Pancreas (tissue), 10 donors: ENCODE measurements around the gene RASSF6. TPM values are rescaled to one million over a fixed set of nuclear protein-coding genes. Genes with fewer than 3 reads are reported as not detected.
A peak's percentile ranks its signal among the peaks of the same experiment; 100 is the strongest.

Experiments used
- ATAC-seq, 4 donors: fragments of 200-7000 bp; cut with Tn5 transposase; one replicate each; pipeline versions ENCODE4 v1.8.0 to v1.9.1; 2020; ENCODE audit warnings: mild to moderate bottlenecking in 4 of 4, moderate library complexity in 4 of 4
- DNase-seq, 6 donors: peaks; one replicate each; pipeline ENCODE4 v3.0.0-alpha.2; 2020
- FAIRE-seq: peaks from 2 replicates; lab custom pipeline; 2012; peaks lifted over from hg19 to GRCh38; lab: Jason Lieb, UNC
- H3K27ac ChIP-seq, 4 donors: fragments of 200-600 bp; sonication (generic); 1 replicate in 3 of 4; 2 replicates in 1 of 4; pipeline versions ENCODE4 v1.5.0 to v1.8.0; 2020
- H3K27me3 ChIP-seq, 4 donors: fragments of 200-600 bp; one replicate each; pipeline ENCODE4 v1.8.0; 2021
- H3K36me3 ChIP-seq, 3 donors: fragments of 200-600 bp; sonication (generic) in 1 of 3; one replicate each; pipeline versions ENCODE4 v1.5.0 to v1.8.0; 2020 to 2021
- H3K4me1 ChIP-seq, 3 donors: fragments of 200-600 bp; one replicate each; pipeline ENCODE4 v1.8.0; 2021
- H3K4me3 ChIP-seq, 4 donors: fragments of 200-600 bp; sonication (generic) in 2 of 4; one replicate each; pipeline versions ENCODE4 v1.5.0 to v1.8.0; 2020 to 2021
- H3K9me3 ChIP-seq, 4 donors: fragments of 200-600 bp; one replicate each; pipeline ENCODE4 v1.8.0; 2021
- CTCF ChIP-seq, 4 donors: fragments of 200-600 bp; sonication (generic) in 3 of 4; IDR thresholded peaks; one replicate each; pipeline versions ENCODE4 v1.5.0 to v1.8.0; 2021; ENCODE audit warnings: antibody characterized with exemption in 4 of 4
- WGBS, 2 donors: extraction: QIAGEN DNeasy Blood & Tissue Kit; methylation state at CpG; one replicate each; pipeline ENCODE4 v1.1.7; 2013; 5-methylcytosine and 5-hydroxymethylcytosine counted together
- intact Hi-C, 3 donors: fragments of 100-400 bp; cut with DNase I; formaldehyde crosslinking; loops; one replicate each; pipeline versions ENCODE4 v1.11.1 to v1.14.2; 2022
- polyA plus RNA-seq, 2 donors: library from polyadenylated mRNA; stranded (reverse); fragments of 200-250 nt; gene quantifications; one replicate each; pipeline ENCODE4 v1.2.3, GENCODE V29; 2013
- total RNA-seq, 6 donors: library from RNA; stranded (reverse); fragmentation: NEBNext Ultra II Directional in 4 of 6; extraction: Animal tissue kit (Norgen Biotek cat#: 25700) in 4 of 6; gene quantifications; one replicate each; pipeline versions ENCODE4 v1.2.1 to v1.2.4, GENCODE V29; 2021 to 2023
- donor health status: healthy with polysubstance abuse.
- donor health status: DM: no; HTN: no; CAD: no; lungs with moderate emphysema.
- donor health status: DM: no; HTN: no; CAD: no.
- donor health status: control.
- donor health status: control.
- donor health status: Bipolar disorder and iron deficiency.
- donor health status: DM: yes; HTN: yes; CAD: no.
- donor health status: DM: no; HTN: no; CAD: no.
- donor health status: DM: no; HTN: no; CAD: no.
- donor health status: DM: yes; HTN: yes; CAD: no.

Gene RASSF6
- total and polyA plus RNA-seq, 8 donors, result 2.8 to 10.2 (median 5.7) TPM

- Histone ChIP-seq H3K4me1 (peaks cover 5 to 15% (median 6%) of the 10 kb centered on the region in 3 donors), H3K9me3 (no peaks in the 10 kb centered on the region), H3K4me3 (no peak overlapping the region), H3K36me3 (no peaks in the 10 kb centered on the region), H3K27ac (no peak overlapping the region), H3K27me3 (no peaks in the 10 kb centered on the region)
- intact Hi-C loops, result no loop called here
- DNase-seq (no peak), FAIRE-seq (no peak), ATAC-seq (peak in 3 of 4 donors; percentile 77 to 90 (median 90))
- TF ChIP-seq CTCF (IDR thresholded peaks at IDR 0.05), result no peak
- WGBS, 2 donors, result 59 to 63% methylated on average over 2 of the region's 2 CpGs
Observed at GRCh38 chr4:73533515-73534422, 86.5 kb downstream of the RASSF6 start.

- no peak overlapping the region for H3K4me3 ChIP-seq
- intact Hi-C loops, result no loop called here
- H3K36me3 ChIP-seq, result no peaks in the 10 kb centered on the region
- H3K27me3 ChIP-seq, result no peaks in the 10 kb centered on the region
- no peak for TF ChIP-seq CTCF (IDR thresholded peaks at IDR 0.05)
- no peak for DNase-seq
- H3K9me3 ChIP-seq, result no peaks in the 10 kb centered on the region
- 89 to 94% methylated on average over 2 of the region's 2 CpGs for WGBS, 2 donors
- no peaks in the 10 kb centered on the region for H3K4me1 ChIP-seq
- ATAC-seq, result no peak
- FAIRE-seq, result no peak
- H3K27ac ChIP-seq, result no peak overlapping the region
Observed at GRCh38 chr4:73528171-73528570, 92.1 kb downstream of the RASSF6 start.

GRCh38 chr4:73527196-73527595 is 93.0 kb downstream of the RASSF6 start:
- FAIRE-seq (no peak), DNase-seq (no peak), ATAC-seq (no peak)
- WGBS, 2 donors, result 97% methylated on average over 1 of the region's 1 CpG
- Histone ChIP-seq H3K4me1 (no peaks in the 10 kb centered on the region), H3K4me3 (no peak overlapping the region), H3K36me3 (no peaks in the 10 kb centered on the region), H3K27me3 (no peaks in the 10 kb centered on the region), H3K9me3 (no peaks in the 10 kb centered on the region), H3K27ac (no peak overlapping the region)
- intact Hi-C loops, result no loop called here
- TF ChIP-seq CTCF (IDR thresholded peaks at IDR 0.05), result no peak

- WGBS, 2 donors, result 79 to 87% methylated on average over 1 of the region's 1 CpG
- intact Hi-C loops, result no loop called here
- no peaks in the 10 kb centered on the region for H3K4me1 ChIP-seq
- no peak overlapping the region for H3K4me3 ChIP-seq
- ATAC-seq (no peak), DNase-seq (no peak), FAIRE-seq (no peak)
- H3K36me3 ChIP-seq, result no peaks in the 10 kb centered on the region
- no peaks in the 10 kb centered on the region for H3K27me3 ChIP-seq
- TF ChIP-seq CTCF (IDR thresholded peaks at IDR 0.05), result no peak
- no peaks in the 10 kb centered on the region for H3K9me3 ChIP-seq
- no peak overlapping the region for H3K27ac ChIP-seq
Observed at GRCh38 chr4:73525611-73526010, 94.6 kb downstream of the RASSF6 start.

- DNase-seq (no peak), ATAC-seq (no peak), FAIRE-seq (no peak)
- intact Hi-C loops, result no loop called here
- no peak overlapping the region for H3K4me3 ChIP-seq
- TF ChIP-seq CTCF (IDR thresholded peaks at IDR 0.05), result no peak
- H3K9me3 ChIP-seq, result no peaks in the 10 kb centered on the region
- 85 to 88% methylated on average over 2 of the region's 2 CpGs for WGBS, 2 donors
- no peaks in the 10 kb centered on the region for H3K4me1 ChIP-seq
- H3K27me3 ChIP-seq, result no peaks in the 10 kb centered on the region
- no peak overlapping the region for H3K27ac ChIP-seq
- H3K36me3 ChIP-seq, result no peaks in the 10 kb centered on the region
Observed at GRCh38 chr4:73523126-73523525, 97.1 kb downstream of the RASSF6 start.
